ENCODE data around the gene RIN1. TPM values are rescaled to one million over a fixed set of nuclear protein-coding genes. Genes with fewer than 3 reads are reported as not detected.
A peak's percentile ranks its signal among the peaks of the same experiment; 100 is the strongest.

Gene RIN1
- total and polyA plus RNA-seq, 2 of the 13 experiments (the other 11 are each of a cell fraction or from before 2014, with no cell fraction given): 2.4 to 4.1 TPM

- TF ChIP-seq ZNF430 (CRISPR knock-in tag; IDR thresholded peaks at IDR 0.05) (0 out of 2 replicates have a peak, but pooled peaks have one; percentile 38), CEBPB (IDR thresholded peaks at IDR 0.05; ENCODE audit: borderline replicate concordance, low read depth, low read length) (peak; percentile 99), CREB1 (IDR thresholded peaks at IDR 0.05) (peak; percentile 52; the same call in 1 of the 2 replicates), CREB1 (CRISPR knock-in tag; IDR thresholded peaks at IDR 0.05) (peak; percentile 70), MAFG (CRISPR knock-in tag; IDR thresholded peaks at IDR 0.05) (0 out of 2 replicates have a peak, but pooled peaks have one; percentile 49), TARDBP (CRISPR knock-in tag; IDR thresholded peaks at IDR 0.05) (peak; percentile 29; the same call in 1 of the 2 replicates), ZNF510 (CRISPR knock-in tag; IDR thresholded peaks at IDR 0.05; ENCODE audit: low read depth) (no peak), ZNF589 (CRISPR knock-in tag; conservative IDR thresholded peaks at IDR 0.05) (0 out of 2 replicates have a peak, but pooled peaks have one; percentile 8), ZNF75D (CRISPR knock-in tag; IDR thresholded peaks at IDR 0.05; ENCODE audit: borderline replicate concordance) (no peak), GFI1 (CRISPR knock-in tag; IDR thresholded peaks at IDR 0.05; ENCODE audit: borderline replicate concordance) (0 out of 2 replicates have a peak, but pooled peaks have one; percentile 9), ZSCAN12 (CRISPR knock-in tag; IDR thresholded peaks at IDR 0.05) (no peak), ETV5 (CRISPR knock-in tag; IDR thresholded peaks at IDR 0.05; ENCODE audit: borderline replicate concordance) (no peak; the same call in 1 of the 2 replicates), THAP11 (CRISPR knock-in tag; IDR thresholded peaks at IDR 0.05) (peak; percentile 61)
- TF ChIP-seq, protein P1, sequence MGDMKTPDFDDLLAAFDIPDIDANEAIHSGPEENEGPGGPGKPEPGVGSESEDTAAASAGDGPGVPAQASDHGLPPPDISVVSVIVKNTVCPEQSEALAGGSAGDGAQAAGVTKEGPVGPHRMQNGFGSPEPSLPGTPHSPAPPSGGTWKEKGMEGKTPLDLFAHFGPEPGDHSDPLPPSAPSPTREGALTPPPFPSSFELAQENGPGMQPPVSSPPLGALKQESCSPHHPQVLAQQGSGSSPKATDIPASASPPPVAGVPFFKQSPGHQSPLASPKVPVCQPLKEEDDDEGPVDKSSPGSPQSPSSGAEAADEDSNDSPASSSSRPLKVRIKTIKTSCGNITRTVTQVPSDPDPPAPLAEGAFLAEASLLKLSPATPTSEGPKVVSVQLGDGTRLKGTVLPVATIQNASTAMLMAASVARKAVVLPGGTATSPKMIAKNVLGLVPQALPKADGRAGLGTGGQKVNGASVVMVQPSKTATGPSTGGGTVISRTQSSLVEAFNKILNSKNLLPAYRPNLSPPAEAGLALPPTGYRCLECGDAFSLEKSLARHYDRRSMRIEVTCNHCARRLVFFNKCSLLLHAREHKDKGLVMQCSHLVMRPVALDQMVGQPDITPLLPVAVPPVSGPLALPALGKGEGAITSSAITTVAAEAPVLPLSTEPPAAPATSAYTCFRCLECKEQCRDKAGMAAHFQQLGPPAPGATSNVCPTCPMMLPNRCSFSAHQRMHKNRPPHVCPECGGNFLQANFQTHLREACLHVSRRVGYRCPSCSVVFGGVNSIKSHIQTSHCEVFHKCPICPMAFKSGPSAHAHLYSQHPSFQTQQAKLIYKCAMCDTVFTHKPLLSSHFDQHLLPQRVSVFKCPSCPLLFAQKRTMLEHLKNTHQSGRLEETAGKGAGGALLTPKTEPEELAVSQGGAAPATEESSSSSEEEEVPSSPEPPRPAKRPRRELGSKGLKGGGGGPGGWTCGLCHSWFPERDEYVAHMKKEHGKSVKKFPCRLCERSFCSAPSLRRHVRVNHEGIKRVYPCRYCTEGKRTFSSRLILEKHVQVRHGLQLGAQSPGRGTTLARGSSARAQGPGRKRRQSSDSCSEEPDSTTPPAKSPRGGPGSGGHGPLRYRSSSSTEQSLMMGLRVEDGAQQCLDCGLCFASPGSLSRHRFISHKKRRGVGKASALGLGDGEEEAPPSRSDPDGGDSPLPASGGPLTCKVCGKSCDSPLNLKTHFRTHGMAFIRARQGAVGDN (CRISPR knock-in tag; IDR thresholded peaks at IDR 0.05): peak; percentile 85
- TF ChIP-seq, protein P2, sequence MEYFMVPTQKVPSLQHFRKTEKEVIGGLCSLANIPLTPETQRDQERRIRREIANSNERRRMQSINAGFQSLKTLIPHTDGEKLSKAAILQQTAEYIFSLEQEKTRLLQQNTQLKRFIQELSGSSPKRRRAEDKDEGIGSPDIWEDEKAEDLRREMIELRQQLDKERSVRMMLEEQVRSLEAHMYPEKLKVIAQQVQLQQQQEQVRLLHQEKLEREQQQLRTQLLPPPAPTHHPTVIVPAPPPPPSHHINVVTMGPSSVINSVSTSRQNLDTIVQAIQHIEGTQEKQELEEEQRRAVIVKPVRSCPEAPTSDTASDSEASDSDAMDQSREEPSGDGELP (IDR thresholded peaks at IDR 0.05; ENCODE audit: borderline replicate concordance, low read depth): peak; percentile 79; the same call in 1 of the 2 replicates
- TF ChIP-seq, protein P3, sequence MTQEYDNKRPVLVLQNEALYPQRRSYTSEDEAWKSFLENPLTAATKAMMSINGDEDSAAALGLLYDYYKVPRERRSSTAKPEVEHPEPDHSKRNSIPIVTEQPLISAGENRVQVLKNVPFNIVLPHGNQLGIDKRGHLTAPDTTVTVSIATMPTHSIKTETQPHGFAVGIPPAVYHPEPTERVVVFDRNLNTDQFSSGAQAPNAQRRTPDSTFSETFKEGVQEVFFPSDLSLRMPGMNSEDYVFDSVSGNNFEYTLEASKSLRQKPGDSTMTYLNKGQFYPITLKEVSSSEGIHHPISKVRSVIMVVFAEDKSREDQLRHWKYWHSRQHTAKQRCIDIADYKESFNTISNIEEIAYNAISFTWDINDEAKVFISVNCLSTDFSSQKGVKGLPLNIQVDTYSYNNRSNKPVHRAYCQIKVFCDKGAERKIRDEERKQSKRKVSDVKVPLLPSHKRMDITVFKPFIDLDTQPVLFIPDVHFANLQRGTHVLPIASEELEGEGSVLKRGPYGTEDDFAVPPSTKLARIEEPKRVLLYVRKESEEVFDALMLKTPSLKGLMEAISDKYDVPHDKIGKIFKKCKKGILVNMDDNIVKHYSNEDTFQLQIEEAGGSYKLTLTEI (CRISPR knock-in tag; conservative IDR thresholded peaks at IDR 0.05): no peak
- TF ChIP-seq, protein P4, sequence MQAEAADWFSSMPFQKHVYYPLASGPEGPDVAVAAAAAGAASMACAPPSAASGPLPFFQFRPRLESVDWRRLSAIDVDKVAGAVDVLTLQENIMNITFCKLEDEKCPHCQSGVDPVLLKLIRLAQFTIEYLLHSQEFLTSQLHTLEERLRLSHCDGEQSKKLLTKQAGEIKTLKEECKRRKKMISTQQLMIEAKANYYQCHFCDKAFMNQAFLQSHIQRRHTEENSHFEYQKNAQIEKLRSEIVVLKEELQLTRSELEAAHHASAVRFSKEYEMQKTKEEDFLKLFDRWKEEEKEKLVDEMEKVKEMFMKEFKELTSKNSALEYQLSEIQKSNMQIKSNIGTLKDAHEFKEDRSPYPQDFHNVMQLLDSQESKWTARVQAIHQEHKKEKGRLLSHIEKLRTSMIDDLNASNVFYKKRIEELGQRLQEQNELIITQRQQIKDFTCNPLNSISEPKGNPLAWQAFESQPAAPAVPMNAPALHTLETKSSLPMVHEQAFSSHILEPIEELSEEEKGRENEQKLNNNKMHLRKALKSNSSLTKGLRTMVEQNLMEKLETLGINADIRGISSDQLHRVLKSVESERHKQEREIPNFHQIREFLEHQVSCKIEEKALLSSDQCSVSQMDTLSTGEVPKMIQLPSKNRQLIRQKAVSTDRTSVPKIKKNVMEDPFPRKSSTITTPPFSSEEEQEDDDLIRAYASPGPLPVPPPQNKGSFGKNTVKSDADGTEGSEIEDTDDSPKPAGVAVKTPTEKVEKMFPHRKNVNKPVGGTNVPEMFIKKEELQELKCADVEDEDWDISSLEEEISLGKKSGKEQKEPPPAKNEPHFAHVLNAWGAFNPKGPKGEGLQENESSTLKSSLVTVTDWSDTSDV (CRISPR knock-in tag; IDR thresholded peaks at IDR 0.05): no peak
These were observed 18.3 kb downstream of the RIN1 start (continued) for GRCh38 chr11:66317723-66318599.

Data from HepG2 (cell line).